ENCODE measurements around the gene PDE6A. TPM values are rescaled to one million over a fixed set of nuclear protein-coding genes. Genes with fewer than 3 reads are reported as not detected.

PDE6A gene
- total and polyA plus RNA-seq, 9 of the 15 experiments (the other 6 are each of a cell fraction or from before 2014, with no cell fraction given) = 0.01 to 0.04 (median 0.01) TPM; not detected in 6

DNA sequence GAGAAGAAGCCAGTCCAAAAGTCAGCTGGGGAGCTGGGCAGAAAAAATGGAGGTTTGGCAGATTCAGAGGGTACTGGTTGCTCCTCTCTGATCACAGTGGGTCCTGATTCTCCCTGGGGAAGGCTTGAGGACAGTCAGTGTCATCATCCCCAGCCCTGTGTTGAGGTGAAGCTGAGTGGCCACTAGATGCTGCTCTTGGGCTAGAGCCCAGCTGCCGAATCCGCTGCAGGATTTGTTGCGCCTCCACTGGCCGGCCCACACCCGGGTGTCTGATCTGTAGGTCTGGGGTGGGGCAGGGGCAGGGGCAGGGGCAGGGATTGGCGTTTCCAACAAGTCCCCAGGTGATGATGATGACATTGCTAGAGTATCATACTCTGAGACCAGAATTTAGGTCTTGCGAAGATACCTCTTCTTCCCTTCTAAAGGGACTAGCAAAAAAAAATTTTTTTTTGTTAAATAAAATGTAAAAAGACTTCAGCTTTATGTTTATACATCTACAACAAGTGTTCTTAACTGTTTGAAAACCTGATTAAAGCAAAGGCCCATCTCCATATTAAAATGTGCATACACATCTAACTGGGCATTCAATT lies 106.8 kb downstream of the PDE6A start (continued):
- TF ChIP-seq, protein P1, sequence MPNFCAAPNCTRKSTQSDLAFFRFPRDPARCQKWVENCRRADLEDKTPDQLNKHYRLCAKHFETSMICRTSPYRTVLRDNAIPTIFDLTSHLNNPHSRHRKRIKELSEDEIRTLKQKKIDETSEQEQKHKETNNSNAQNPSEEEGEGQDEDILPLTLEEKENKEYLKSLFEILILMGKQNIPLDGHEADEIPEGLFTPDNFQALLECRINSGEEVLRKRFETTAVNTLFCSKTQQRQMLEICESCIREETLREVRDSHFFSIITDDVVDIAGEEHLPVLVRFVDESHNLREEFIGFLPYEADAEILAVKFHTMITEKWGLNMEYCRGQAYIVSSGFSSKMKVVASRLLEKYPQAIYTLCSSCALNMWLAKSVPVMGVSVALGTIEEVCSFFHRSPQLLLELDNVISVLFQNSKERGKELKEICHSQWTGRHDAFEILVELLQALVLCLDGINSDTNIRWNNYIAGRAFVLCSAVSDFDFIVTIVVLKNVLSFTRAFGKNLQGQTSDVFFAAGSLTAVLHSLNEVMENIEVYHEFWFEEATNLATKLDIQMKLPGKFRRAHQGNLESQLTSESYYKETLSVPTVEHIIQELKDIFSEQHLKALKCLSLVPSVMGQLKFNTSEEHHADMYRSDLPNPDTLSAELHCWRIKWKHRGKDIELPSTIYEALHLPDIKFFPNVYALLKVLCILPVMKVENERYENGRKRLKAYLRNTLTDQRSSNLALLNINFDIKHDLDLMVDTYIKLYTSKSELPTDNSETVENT (CRISPR knock-in tag; IDR thresholded peaks at IDR 0.05) = no peak
- TF ChIP-seq ARID2 (IDR thresholded peaks at IDR 0.05) (0 out of 2 replicates have a peak, but pooled peaks have one; percentile 28), ILF3 (IDR thresholded peaks at IDR 0.05; ENCODE audit: borderline replicate concordance) (no peak), MCM3 (IDR thresholded peaks at IDR 0.05) (no peak), PHF20 (IDR thresholded peaks at IDR 0.05; ENCODE audit: partially characterized antibody) (no peak)
- TF ChIP-seq, protein P2, sequence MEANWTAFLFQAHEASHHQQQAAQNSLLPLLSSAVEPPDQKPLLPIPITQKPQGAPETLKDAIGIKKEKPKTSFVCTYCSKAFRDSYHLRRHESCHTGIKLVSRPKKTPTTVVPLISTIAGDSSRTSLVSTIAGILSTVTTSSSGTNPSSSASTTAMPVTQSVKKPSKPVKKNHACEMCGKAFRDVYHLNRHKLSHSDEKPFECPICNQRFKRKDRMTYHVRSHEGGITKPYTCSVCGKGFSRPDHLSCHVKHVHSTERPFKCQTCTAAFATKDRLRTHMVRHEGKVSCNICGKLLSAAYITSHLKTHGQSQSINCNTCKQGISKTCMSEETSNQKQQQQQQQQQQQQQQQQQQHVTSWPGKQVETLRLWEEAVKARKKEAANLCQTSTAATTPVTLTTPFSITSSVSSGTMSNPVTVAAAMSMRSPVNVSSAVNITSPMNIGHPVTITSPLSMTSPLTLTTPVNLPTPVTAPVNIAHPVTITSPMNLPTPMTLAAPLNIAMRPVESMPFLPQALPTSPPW (CRISPR knock-in tag; IDR thresholded peaks at IDR 0.05) = peak; percentile 47; the same call in 1 of the 2 replicates
- TF ChIP-seq, protein P3, sequence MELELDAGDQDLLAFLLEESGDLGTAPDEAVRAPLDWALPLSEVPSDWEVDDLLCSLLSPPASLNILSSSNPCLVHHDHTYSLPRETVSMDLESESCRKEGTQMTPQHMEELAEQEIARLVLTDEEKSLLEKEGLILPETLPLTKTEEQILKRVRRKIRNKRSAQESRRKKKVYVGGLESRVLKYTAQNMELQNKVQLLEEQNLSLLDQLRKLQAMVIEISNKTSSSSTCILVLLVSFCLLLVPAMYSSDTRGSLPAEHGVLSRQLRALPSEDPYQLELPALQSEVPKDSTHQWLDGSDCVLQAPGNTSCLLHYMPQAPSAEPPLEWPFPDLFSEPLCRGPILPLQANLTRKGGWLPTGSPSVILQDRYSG (tag; conservative IDR thresholded peaks at IDR 0.05; ENCODE audit: low read depth) = no peak
- TF ChIP-seq, protein P4, sequence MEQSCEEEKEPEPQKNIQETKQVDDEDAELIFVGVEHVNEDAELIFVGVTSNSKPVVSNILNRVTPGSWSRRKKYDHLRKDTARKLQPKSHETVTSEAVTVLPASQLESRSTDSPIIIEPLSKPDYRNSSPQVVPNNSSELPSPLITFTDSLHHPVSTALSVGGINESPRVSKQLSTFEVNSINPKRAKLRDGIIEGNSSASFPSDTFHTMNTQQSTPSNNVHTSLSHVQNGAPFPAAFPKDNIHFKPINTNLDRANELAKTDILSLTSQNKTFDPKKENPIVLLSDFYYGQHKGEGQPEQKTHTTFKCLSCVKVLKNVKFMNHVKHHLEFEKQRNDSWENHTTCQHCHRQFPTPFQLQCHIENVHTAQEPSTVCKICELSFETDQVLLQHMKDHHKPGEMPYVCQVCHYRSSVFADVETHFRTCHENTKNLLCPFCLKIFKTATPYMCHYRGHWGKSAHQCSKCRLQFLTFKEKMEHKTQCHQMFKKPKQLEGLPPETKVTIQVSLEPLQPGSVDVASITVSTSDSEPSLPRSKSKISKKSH (CRISPR knock-in tag; IDR thresholded peaks at IDR 0.05) = no peak
- TF ChIP-seq, protein P5, sequence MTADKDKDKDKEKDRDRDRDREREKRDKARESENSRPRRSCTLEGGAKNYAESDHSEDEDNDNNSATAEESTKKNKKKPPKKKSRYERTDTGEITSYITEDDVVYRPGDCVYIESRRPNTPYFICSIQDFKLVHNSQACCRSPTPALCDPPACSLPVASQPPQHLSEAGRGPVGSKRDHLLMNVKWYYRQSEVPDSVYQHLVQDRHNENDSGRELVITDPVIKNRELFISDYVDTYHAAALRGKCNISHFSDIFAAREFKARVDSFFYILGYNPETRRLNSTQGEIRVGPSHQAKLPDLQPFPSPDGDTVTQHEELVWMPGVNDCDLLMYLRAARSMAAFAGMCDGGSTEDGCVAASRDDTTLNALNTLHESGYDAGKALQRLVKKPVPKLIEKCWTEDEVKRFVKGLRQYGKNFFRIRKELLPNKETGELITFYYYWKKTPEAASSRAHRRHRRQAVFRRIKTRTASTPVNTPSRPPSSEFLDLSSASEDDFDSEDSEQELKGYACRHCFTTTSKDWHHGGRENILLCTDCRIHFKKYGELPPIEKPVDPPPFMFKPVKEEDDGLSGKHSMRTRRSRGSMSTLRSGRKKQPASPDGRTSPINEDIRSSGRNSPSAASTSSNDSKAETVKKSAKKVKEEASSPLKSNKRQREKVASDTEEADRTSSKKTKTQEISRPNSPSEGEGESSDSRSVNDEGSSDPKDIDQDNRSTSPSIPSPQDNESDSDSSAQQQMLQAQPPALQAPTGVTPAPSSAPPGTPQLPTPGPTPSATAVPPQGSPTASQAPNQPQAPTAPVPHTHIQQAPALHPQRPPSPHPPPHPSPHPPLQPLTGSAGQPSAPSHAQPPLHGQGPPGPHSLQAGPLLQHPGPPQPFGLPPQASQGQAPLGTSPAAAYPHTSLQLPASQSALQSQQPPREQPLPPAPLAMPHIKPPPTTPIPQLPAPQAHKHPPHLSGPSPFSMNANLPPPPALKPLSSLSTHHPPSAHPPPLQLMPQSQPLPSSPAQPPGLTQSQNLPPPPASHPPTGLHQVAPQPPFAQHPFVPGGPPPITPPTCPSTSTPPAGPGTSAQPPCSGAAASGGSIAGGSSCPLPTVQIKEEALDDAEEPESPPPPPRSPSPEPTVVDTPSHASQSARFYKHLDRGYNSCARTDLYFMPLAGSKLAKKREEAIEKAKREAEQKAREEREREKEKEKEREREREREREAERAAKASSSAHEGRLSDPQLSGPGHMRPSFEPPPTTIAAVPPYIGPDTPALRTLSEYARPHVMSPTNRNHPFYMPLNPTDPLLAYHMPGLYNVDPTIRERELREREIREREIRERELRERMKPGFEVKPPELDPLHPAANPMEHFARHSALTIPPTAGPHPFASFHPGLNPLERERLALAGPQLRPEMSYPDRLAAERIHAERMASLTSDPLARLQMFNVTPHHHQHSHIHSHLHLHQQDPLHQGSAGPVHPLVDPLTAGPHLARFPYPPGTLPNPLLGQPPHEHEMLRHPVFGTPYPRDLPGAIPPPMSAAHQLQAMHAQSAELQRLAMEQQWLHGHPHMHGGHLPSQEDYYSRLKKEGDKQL (CRISPR knock-in tag; IDR thresholded peaks at IDR 0.05; ENCODE audit: borderline replicate concordance) = no peak
- TF ChIP-seq, protein P6, sequence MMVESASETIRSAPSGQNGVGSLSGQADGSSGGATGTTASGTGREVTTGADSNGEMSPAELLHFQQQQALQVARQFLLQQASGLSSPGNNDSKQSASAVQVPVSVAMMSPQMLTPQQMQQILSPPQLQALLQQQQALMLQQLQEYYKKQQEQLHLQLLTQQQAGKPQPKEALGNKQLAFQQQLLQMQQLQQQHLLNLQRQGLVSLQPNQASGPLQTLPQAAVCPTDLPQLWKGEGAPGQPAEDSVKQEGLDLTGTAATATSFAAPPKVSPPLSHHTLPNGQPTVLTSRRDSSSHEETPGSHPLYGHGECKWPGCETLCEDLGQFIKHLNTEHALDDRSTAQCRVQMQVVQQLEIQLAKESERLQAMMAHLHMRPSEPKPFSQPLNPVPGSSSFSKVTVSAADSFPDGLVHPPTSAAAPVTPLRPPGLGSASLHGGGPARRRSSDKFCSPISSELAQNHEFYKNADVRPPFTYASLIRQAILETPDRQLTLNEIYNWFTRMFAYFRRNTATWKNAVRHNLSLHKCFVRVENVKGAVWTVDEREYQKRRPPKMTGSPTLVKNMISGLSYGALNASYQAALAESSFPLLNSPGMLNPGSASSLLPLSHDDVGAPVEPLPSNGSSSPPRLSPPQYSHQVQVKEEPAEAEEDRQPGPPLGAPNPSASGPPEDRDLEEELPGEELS (CRISPR knock-in tag; IDR thresholded peaks at IDR 0.05; ENCODE audit: borderline replicate concordance) = no peak
